HL-60 (cell line): Measurements from ENCODE around the gene TIAL1.

Experiments
- DNase-seq, 2 experiments: peaks; one replicate each; pipeline ENCODE4 v3.0.0-alpha.2; 2010 to 2020; ENCODE audit warnings: low read depth in 1 of 2, low spot score in 1 of 2
- H3K27ac ChIP-seq: fragments of 250-450 bp; sonication (Bioruptor Pico); replicated peaks from 2 replicates; pipeline ENCODE4 v1.5.1; 2020; ENCODE audit warnings: mild to moderate bottlenecking, moderate library complexity
- H3K27me3 ChIP-seq: fragments of 250-450 bp; sonication (Bioruptor Pico); 2 replicates; pipeline ENCODE4 v1.5.1; 2021; ENCODE audit warnings: mild to moderate bottlenecking, moderate library complexity; ENCODE audit not compliant: insufficient read depth, poor library complexity, severe bottlenecking
- H3K4me3 ChIP-seq: replicated peaks from 2 replicates; pipeline ENCODE4 v1.5.1; 2011; ENCODE audit warnings: mild to moderate bottlenecking, control low read depth, low read length; ENCODE audit not compliant: insufficient read depth
- CTCF ChIP-seq: IDR thresholded peaks from one replicate; pipeline ENCODE4 v1.5.1; 2011; ENCODE audit warnings: low read length, control low read depth, inconsistent platforms; ENCODE audit not compliant: insufficient read depth
- GABPA ChIP-seq: IDR thresholded peaks from 2 replicates; pipeline ENCODE4 v1.6.1; 2012; ENCODE audit warnings: low read depth
- POLR2AphosphoS5 ChIP-seq: IDR thresholded peaks from 2 replicates; pipeline ENCODE4 v1.6.1; 2012; ENCODE audit warnings: low read depth
- REST ChIP-seq: IDR thresholded peaks from 2 replicates; pipeline ENCODE4 v1.6.1; 2012; ENCODE audit warnings: low read depth; ENCODE audit not compliant: insufficient replicate concordance
- SPI1 ChIP-seq: IDR thresholded peaks from 2 replicates; pipeline ENCODE4 v1.6.1; 2012; ENCODE audit warnings: low read depth, mild to moderate bottlenecking, borderline replicate concordance

The TIAL1 gene

GRCh38 chr10:119597405-119598186 is 832 bp upstream of the TIAL1 start:
- DNase-seq: no peak
- Histone ChIP-seq H3K27ac (peak overlapping the region; percentile 97), H3K27me3 (no peaks in the 10 kb centered on the region), H3K4me3 (peak overlapping the region; percentile 44)
- TF ChIP-seq REST (peak; percentile 51), SPI1 (no peak)

GRCh38 chr10:119595676-119596515 is 868 bp downstream of the TIAL1 start:
- Histone ChIP-seq H3K4me3 (peak overlapping the region; percentile 94), H3K27me3 (no peaks in the 10 kb centered on the region), H3K27ac (peak overlapping the region; percentile 97)
- TF ChIP-seq REST (no peak), SPI1 (no peak), CTCF (no peak), POLR2AphosphoS5 (no peak), GABPA (no peak)
- peak; percentile 45 to 48 for DNase-seq

- Histone ChIP-seq H3K27ac (peak overlapping the region; percentile 97), H3K27me3 (no peaks in the 10 kb centered on the region), H3K4me3 (peak overlapping the region; percentile 94)
- TF ChIP-seq REST (no peak), SPI1 (no peak), GABPA (no peak), CTCF (no peak), POLR2AphosphoS5 (no peak)
- no peak for DNase-seq
Observed at GRCh38 chr10:119595134-119595675, 1.6 kb downstream of the TIAL1 start.
